Stimulated activated CD4-positive, alpha-beta T cell treated with anti-CD3 and anti-CD28 coated beads, Interleukin-12 subunit alpha, Interleukin-12 subunit beta, amount 100 ng/mL, for 24 hours (primary cell): Measurements from ENCODE around the gene TCHP.

Experiments used
- DNase-seq, 2 experiments: peaks; one replicate each; pipeline ENCODE4 v3.0.0-alpha.2; 2020; ENCODE audit warnings: low read depth in 2 of 2

The TCHP gene

GRCh38 chr12:109932878-109933503 is 32.9 kb downstream of the TCHP start:
- DNase-seq, result no peak

DNA sequence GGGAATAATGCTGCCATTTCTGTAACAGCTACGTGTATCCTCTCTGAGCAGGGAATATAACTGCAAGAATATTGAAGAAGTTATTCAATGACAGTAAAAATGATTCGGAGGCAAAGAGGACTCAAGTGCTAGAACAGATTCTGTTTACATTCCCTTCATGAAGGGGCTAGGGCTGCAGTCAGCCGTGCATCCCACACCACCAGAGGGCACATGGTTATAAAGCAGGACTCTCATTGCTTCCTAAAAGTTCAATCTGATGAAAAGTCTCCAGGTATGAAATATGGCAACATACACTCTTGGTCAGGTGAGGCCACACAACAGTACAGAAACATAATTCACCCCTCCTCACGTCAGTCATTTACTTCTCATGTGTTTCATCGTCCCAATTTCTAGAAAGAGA is 34.0 kb downstream of the TCHP start:
- no peak for DNase-seq

- no peak for DNase-seq
Observed at GRCh38 chr12:109937371-109937770, 37.3 kb downstream of the TCHP start.

GRCh38 chr12:109938947-109939346 is 38.9 kb downstream of the TCHP start:
- DNase-seq, result no peak

GRCh38 chr12:109939504-109939903 is 39.4 kb downstream of the TCHP start:
- no peak for DNase-seq

GRCh38 chr12:109940339-109940923 is 40.4 kb downstream of the TCHP start:
- DNase-seq, result no peak

- no peak for DNase-seq
Observed at GRCh38 chr12:109943811-109944210, 43.7 kb downstream of the TCHP start.

GRCh38 chr12:109944561-109945359 is 44.7 kb downstream of the TCHP start:
- DNase-seq, result no peak

GRCh38 chr12:109946505-109946904 is 46.4 kb downstream of the TCHP start:
- DNase-seq, result no peak

- no peak for DNase-seq
Observed at GRCh38 chr12:109946913-109947312, 46.8 kb downstream of the TCHP start.

DNA sequence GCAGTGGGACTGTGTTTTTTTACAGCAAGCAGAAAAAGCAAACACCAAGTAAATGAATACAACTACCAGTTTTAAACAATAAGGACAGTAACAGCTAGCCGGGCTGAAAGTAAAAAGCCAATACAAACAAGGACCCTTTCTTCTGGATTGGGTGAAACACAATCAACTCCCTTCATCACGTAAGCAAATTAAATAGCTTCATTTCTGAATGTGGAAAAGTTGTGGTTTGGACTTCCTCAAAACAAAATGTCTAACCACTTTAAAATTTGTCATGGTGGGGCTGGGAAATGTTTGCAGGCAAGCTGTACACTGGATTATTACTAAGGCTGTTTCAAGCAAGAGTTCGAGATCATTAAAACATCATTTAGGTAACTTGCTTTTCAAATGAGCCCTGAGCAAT is 47.4 kb downstream of the TCHP start:
- no peak for DNase-seq

DNA sequence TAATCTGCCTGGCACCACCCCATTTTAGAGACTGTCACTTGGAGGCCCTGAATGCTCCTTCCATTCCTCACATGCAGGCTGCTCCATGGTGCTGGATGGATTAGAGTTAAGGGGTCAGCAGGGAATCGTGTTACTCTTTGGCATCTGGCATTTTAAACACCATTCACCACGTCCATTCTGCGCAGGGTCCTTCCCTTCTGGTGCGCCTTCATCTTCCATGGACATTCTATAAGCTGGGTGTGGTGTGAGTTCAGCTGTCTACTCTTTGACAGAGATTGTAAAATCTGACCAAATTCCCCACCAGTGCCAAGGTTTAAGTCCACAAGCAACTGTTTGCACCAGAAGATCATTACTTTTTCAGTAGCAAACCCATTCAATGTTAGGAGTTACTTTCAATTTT is 48.3 kb downstream of the TCHP start:
- no peak for DNase-seq

DNA sequence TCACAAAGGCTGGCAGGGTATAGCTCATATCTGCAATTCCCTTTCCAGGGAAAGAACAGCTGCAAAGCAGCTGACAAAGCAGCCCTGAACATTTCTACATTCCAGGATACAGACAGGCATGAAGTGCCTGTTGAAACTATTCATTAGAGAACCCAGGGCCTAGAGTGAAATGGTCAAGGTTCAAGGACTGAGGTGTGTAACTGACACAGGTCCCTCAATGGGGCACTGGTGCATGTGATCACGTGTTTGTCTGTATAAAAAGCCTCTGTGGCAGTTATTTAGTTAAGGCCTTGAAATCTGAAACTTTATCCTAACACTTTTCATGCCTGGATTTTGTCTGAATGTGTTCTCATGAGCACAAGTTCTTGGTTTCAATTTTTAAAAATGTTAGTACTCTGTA is 49.0 kb downstream of the TCHP start:
- no peak for DNase-seq

DNA sequence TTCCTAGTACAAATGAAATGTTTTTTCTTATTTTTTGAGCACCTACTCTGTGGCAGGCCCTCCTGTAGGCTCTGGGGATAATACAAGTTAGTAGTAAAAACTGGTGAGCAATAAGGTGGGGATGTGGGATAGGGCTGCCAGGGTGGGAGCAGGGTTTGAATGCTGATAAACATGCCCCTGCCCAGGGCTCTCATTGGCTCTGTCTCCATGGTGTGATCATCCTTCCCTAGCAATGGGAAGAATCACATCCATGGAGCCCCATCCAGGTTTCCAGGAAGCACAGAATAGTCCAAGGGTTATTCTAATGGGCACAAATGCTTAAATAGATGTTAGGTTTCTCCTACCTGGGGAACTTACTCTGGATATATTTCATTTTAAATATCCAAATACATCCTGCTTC is 50.6 kb downstream of the TCHP start:
- DNase-seq, result no peak

- DNase-seq, result no peak
Observed at GRCh38 chr12:109951136-109951535, 51.1 kb downstream of the TCHP start.

DNA sequence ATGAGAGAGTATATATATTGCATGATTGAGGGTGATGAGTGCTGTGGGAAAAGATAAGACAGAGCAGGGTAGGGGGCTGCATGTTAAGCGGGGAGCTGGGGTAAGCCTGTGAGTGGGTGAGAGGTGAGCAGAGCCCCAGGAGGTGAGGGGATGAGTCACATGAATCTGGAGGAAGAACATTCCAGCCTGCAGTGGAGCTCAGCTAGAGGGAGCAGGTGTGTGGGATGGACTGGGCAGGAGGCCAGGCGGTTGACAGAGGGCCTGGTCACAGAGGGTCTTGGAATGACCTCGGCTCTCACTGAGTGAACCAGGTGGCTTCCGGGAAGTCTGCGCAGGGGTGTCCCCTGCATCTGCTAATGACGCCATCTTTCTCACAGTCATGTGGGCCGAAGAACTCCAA is 51.7 kb downstream of the TCHP start:
- DNase-seq, result no peak

DNA sequence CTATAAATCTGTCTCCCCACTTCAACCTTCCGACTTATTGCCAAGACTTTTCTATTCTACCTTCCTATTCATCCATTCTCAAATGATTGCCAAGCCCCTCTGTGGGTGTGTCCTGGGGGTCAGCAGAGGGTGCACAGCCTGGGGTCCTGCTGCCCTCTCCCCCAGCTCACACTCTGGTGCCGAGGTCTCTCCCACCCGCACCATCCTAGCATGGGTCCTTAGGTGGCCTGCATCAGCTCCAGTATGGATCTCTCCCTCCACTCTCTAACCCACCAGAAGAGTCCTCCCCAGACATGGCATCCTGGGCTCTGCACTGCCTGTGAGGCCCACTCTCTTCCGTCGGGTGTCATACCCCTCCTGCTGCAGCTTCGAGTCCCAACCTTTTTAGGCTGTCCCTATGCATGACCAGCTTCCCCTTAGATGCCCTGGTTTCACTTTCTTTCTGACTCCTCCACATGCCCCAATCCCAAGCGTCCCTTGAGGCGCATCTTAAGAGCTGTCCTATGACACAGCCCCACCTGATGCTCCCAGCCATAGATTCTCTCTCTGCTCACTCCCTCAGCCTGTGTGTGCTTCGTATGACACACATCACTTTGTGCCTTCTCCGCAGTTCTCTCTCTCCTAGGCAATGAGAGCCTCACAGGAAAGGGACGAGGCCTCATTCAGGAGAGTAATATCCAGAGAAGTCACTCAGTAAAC is 52.2 kb downstream of the TCHP start:
- DNase-seq, result no peak

- DNase-seq, result no peak
Observed at GRCh38 chr12:109952873-109953272, 52.8 kb downstream of the TCHP start.

GRCh38 chr12:109953656-109954055 is 53.6 kb downstream of the TCHP start:
- DNase-seq, result no peak

DNA sequence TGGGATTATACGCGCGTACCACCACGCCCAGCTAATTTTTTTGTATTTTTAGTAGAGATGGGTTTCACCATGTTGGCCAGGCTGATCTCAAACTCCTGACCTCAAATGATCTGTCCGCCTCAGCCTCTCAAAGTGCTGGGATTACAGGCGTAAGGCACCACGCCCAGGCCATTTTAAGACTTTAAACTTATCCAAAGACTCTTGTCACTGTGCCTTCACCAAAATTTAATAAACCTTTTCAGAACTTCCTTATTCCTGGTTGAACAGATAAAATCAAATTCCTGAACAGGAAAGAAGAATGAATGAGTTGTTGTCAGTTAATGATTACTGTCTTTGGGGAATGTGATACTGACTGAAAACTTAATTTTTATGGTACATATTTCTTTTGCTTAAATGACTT is 58.3 kb downstream of the TCHP start:
- DNase-seq, result no peak

GRCh38 chr12:109959411-109960093 is 59.5 kb downstream of the TCHP start:
- DNase-seq, result no peak

GRCh38 chr12:109961201-109961600 is 61.1 kb downstream of the TCHP start:
- no peak for DNase-seq
